ENCODE data around the gene UCHL3.

The UCHL3 gene

GRCh38 chr13:75652726-75653125 lies 103.1 kb downstream of the UCHL3 start:
- H3K79me1 ChIP-seq (ENCODE audit: low read length), result no peaks in the 10 kb centered on the region
- H4K8ac ChIP-seq (ENCODE audit: low read depth, low read length), result no peak overlapping the region
- no peak overlapping the region for H3K4ac ChIP-seq (ENCODE audit: low read depth, low read length)
- no peaks in the 10 kb centered on the region for H3K4me1 ChIP-seq (ENCODE audit: control insufficient read depth, low read depth, low read length)
- H4K5ac ChIP-seq (ENCODE audit: low read length), result no peak overlapping the region
- no peak overlapping the region for H2BK120ac ChIP-seq (ENCODE audit: low read depth, low read length)
- no peaks in the 10 kb centered on the region for H3K36me3 ChIP-seq (ENCODE audit: control insufficient read depth, insufficient read depth, low read length)
- H3K27me3 ChIP-seq (ENCODE audit: insufficient read depth, low read length, poor library complexity), result no peaks in the 10 kb centered on the region
- H3K23ac ChIP-seq (ENCODE audit: low read length), result no peak overlapping the region
- H2AK5ac ChIP-seq (ENCODE audit: low read length), result no peak overlapping the region
- H3K27ac ChIP-seq (ENCODE audit: low read depth, low read length), result no peak overlapping the region
- H2BK15ac ChIP-seq (replicated peaks; ENCODE audit: low read depth), result no peak overlapping the region
- no peak overlapping the region for H2BK5ac ChIP-seq (ENCODE audit: low read length)
- no peak overlapping the region for H3K4me3 ChIP-seq (ENCODE audit: low read length)
- no peak overlapping the region for H3K18ac ChIP-seq (ENCODE audit: low read length)
- WGBS (ENCODE audit: extremely low coverage, insufficient coverage, low lambda C conversion rate), result no CpG with 5 or more reads among the region's 2 CpGs
- H3K9ac ChIP-seq (ENCODE audit: low read length), result no peak overlapping the region
- no peak overlapping the region for H3K56ac ChIP-seq (ENCODE audit: low read length)
- H3K4me2 ChIP-seq (ENCODE audit: low read length), result no peak overlapping the region
- no peaks in the 10 kb centered on the region for H3K79me2 ChIP-seq (ENCODE audit: control insufficient read depth, insufficient read depth, low read length)
- no peak for DNase-seq

Measured in mesendoderm (in vitro differentiated cells).